ENCODE data around the gene FGD2.

FGD2 gene

GRCh38 chr6:37010402-37010892 is 5.0 kb downstream of the FGD2 start:
- DNase-seq (ENCODE audit: extremely low read depth, low read depth), result no peak
- TF ChIP-seq CTCF (IDR thresholded peaks at IDR 0.05; ENCODE audit: low read depth, low read length), result no peak

GRCh38 chr6:37011656-37012378 is 6.4 kb downstream of the FGD2 start:
- TF ChIP-seq CTCF (IDR thresholded peaks at IDR 0.05; ENCODE audit: low read depth, low read length), result no peak
- DNase-seq (ENCODE audit: extremely low read depth, low read depth), result no peak

- no peak for DNase-seq (ENCODE audit: extremely low read depth, low read depth)
- TF ChIP-seq CTCF (IDR thresholded peaks at IDR 0.05; ENCODE audit: low read depth, low read length), result no peak
Observed at GRCh38 chr6:37013516-37014491, 8.3 kb downstream of the FGD2 start.

- no peak for TF ChIP-seq CTCF (IDR thresholded peaks at IDR 0.05; ENCODE audit: low read depth, low read length)
- DNase-seq (ENCODE audit: extremely low read depth, low read depth), result no peak
Observed at GRCh38 chr6:37014667-37015066, 9.2 kb downstream of the FGD2 start.

- DNase-seq (ENCODE audit: extremely low read depth, low read depth), result no peak
- TF ChIP-seq CTCF (IDR thresholded peaks at IDR 0.05; ENCODE audit: low read depth, low read length), result no peak
Observed at GRCh38 chr6:37015532-37015931, 10.1 kb downstream of the FGD2 start.

- TF ChIP-seq CTCF (IDR thresholded peaks at IDR 0.05; ENCODE audit: low read depth, low read length), result no peak
- no peak for DNase-seq (ENCODE audit: extremely low read depth, low read depth)
Observed at GRCh38 chr6:37016995-37017394, 11.5 kb downstream of the FGD2 start.

Data from AG09319 (cell line).